ENCODE data around the gene PAK1. TPM values are rescaled to one million over a fixed set of nuclear protein-coding genes. Genes with fewer than 3 reads are reported as not detected.

PAK1 gene
- total and polyA plus RNA-seq, 2 of the 8 experiments (the other 6 are each of a cell fraction or from before 2014, with no cell fraction given), result 87.7 to 151 TPM

DNA sequence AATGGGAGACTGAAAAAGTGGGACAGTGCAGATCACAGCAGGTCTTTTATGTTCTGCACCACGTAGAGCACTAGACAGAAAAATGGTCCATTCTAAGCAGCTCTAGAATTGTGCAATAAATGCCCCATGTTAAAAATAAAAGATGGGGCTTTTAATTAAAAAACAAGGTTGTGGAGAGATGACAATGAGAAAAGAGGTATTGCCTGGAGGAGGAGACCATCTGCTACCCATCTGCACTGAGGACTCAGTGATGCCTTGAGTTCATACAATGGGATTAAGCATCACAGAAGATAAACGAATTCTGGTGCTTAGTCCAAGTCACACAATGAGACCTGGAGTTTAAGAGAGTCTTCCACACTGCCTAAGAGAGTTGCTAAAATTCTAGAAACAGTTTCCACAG, 73.6 kb downstream of the PAK1 start:
- DNase-seq (ENCODE audit: low read depth in 1 of 2, low spot score in 2 of 2), result no peak
- Histone ChIP-seq H3K79me2 (ENCODE audit: control insufficient read depth in 1 of 2, insufficient read depth in 2 of 2, low read length in 2 of 2) (peaks cover 29 to 96% of the 10 kb centered on the region in 2 experiments), H3K27ac (ENCODE audit: low read depth, low read length) (no peak overlapping the region), H3K4me2 (ENCODE audit: insufficient read depth in 1 of 2, low read depth in 2 of 2, low read length in 2 of 2) (no peak overlapping the region), H3K9ac (replicated peaks in 1 of 4; ENCODE audit: extremely low read depth in 1 of 4, low read depth in 3 of 4, low read length in 3 of 4) (no peak overlapping the region; a peak in 1 of 7 replicates), H2BK15ac (ENCODE audit: low read length) (no peak overlapping the region), H3K14ac (ENCODE audit: insufficient read length) (no peak overlapping the region), H3K4me1 (replicated peaks in 1 of 4; ENCODE audit: control insufficient read depth in 3 of 4, insufficient read depth in 4 of 4, low read length in 3 of 4) (peaks cover 0 to 20% (median 10%) of the 10 kb centered on the region in 4 experiments; a peak in 2 of 7 replicates), H3K56ac (replicated peaks; ENCODE audit: insufficient read length, low read depth, low read length) (no peak overlapping the region), H4K8ac (ENCODE audit: extremely low read depth, insufficient read depth, low read length) (no peak overlapping the region), H3K23ac (ENCODE audit: insufficient read length) (no peak overlapping the region), H2BK12ac (ENCODE audit: low read depth, low read length) (no peak overlapping the region), H3K4me3 (ENCODE audit: extremely low read depth in 1 of 4, insufficient read depth in 2 of 4, low read depth in 3 of 4, low read length in 4 of 4) (no peak overlapping the region), H3K9me3 (ENCODE audit: insufficient read depth in 2 of 2, low read depth in 1 of 2, low read length in 1 of 2) (no peaks in the 10 kb centered on the region), H3K27me3 (replicated peaks in 1 of 4; ENCODE audit: control insufficient read depth in 3 of 4, extremely low read depth in 1 of 4, insufficient read depth in 3 of 4, low read length in 3 of 4) (no peaks in the 10 kb centered on the region), H3K23me2 (ENCODE audit: low read depth, low read length) (no peaks in the 10 kb centered on the region; the same call in 1 of the 2 replicates), H2BK120ac (replicated peaks; ENCODE audit: low read depth, low read length) (no peak overlapping the region), H4K5ac (ENCODE audit: insufficient read length, low read depth, low read length) (no peak overlapping the region), H3K79me1 (ENCODE audit: low read depth, low read length) (peaks cover 7% of the 10 kb centered on the region), H2AFZ (ENCODE audit: low read length) (no peak overlapping the region), H4K20me1 (replicated peaks in 1 of 2; ENCODE audit: control insufficient read depth in 1 of 2, insufficient read depth in 2 of 2, low read length in 2 of 2) (peaks cover 4 to 17% of the 10 kb centered on the region in 2 experiments), H2BK20ac (ENCODE audit: low read length) (no peak overlapping the region), H3K4ac (replicated peaks; ENCODE audit: insufficient read length, low read depth, low read length) (no peak overlapping the region), H2AK5ac (ENCODE audit: low read depth, low read length) (no peak overlapping the region), H4K91ac (replicated peaks; ENCODE audit: insufficient read length, low read length) (no peak overlapping the region), H2BK5ac (ENCODE audit: low read depth, low read length) (no peak overlapping the region), H3K18ac (ENCODE audit: extremely low read depth, low read length) (no peak overlapping the region), H3K36me3 (ENCODE audit: control insufficient read depth in 2 of 4, insufficient read depth in 4 of 4, low read length in 3 of 4) (no peaks in the 10 kb centered on the region)
- ChIA-PET CTCF (ENCODE audit: partially characterized antibody) (interaction anchor here (1.0 to 2.0 kb wide), 4 partner anchors 24 to 176 kb away, joined by 3 to 5 read pairs (median 3); no protein-coding TSS in a partner anchor), POLR2A (ENCODE audit: partially characterized antibody) (interaction anchor here (1.1 to 1.3 kb wide), 2 partner anchors 11 to 14 kb away, joined by 3 to 4 read pairs; no protein-coding TSS in a partner anchor)
- WGBS, 2 experiments (ENCODE audit: extremely low coverage in 1 of 2, insufficient coverage in 1 of 2, insufficient read length in 1 of 2, insufficient replicate concordance in 2 of 2, low coverage in 1 of 2, low lambda C conversion rate in 2 of 2, missing lambda C conversion rate in 1 of 2), result 91% methylated on average over 2 of the region's 2 CpGs; no CpG with 5 or more reads in 1 of the 2 experiments
- TF ChIP-seq FOSL1 (IDR thresholded peaks at IDR 0.05; ENCODE audit: insufficient read depth, low read depth, low read length), result no peak
- no peak for TF ChIP-seq HDAC6 (IDR thresholded peaks at IDR 0.05; ENCODE audit: low read depth, low read length)
- TF ChIP-seq CBX8 (IDR thresholded peaks at IDR 0.05; ENCODE audit: borderline replicate concordance, low read depth, low read length), result no peak
- TF ChIP-seq ASH2L (IDR thresholded peaks at IDR 0.05; ENCODE audit: low read length), result no peak
- TF ChIP-seq KDM4A (IDR thresholded peaks at IDR 0.05; ENCODE audit: low read depth, low read length, severe bottlenecking), result no peak
- no peak for TF ChIP-seq ZNF274 (IDR thresholded peaks at IDR 0.05; ENCODE audit: borderline replicate concordance, extremely low read depth, low read length)
- no peak for TF ChIP-seq SP1 (IDR thresholded peaks at IDR 0.05; ENCODE audit: low read depth, low read length)
- no peak for TF ChIP-seq RAD21 (IDR thresholded peaks at IDR 0.05 in 1 of 2, conservative IDR thresholded peaks at IDR 0.05 in 1 of 2; ENCODE audit: low read depth in 2 of 2, low read length in 2 of 2)
- TF ChIP-seq TCF12 (IDR thresholded peaks at IDR 0.05; ENCODE audit: low read depth, low read length), result no peak
- TF ChIP-seq, protein P1, sequence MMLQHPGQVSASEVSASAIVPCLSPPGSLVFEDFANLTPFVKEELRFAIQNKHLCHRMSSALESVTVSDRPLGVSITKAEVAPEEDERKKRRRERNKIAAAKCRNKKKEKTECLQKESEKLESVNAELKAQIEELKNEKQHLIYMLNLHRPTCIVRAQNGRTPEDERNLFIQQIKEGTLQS (IDR thresholded peaks at IDR 0.05; ENCODE audit: insufficient read depth, low read depth, low read length), result no peak
- TF ChIP-seq SUZ12 (IDR thresholded peaks at IDR 0.05; ENCODE audit: low read length), result no peak
- no peak for FAIRE-seq
